Naive B cell (primary cell): ENCODE data around the gene ARHGAP22. TPM values are rescaled to one million over a fixed set of nuclear protein-coding genes. Genes with fewer than 3 reads are reported as not detected.
A peak's percentile ranks its signal among the peaks of the same experiment; 100 is the strongest.

Source experiments
- ATAC-seq, 2 donors: fragments of 150-1000 bp; cut with Tn5 transposase; 2 replicates each; pipeline ENCODE4 v1.10.0; 2021; ENCODE audit warnings: low read depth in 2 of 2, mild to moderate bottlenecking in 2 of 2, moderate library complexity in 2 of 2
- DNase-seq: peaks from one replicate; pipeline ENCODE4 v3.0.0; 2022
- H3K27ac Mint-ChIP-seq, 6 donors: one replicate each; pipeline ENCODE4 v1.8.0; 2020 to 2022; ENCODE audit warnings: mild to moderate bottlenecking in 6 of 6, mixed read lengths in 6 of 6, moderate library complexity in 5 of 6, inconsistent platforms in 2 of 6
- H3K27me3 Mint-ChIP-seq, 3 donors: one replicate each; pipeline ENCODE4 v1.8.0; 2021 to 2022; ENCODE audit warnings: mixed read lengths in 3 of 3, mild to moderate bottlenecking in 1 of 3
- H3K36me3 Mint-ChIP-seq, 2 donors: one replicate each; pipeline ENCODE4 v1.8.0; 2020 to 2022; ENCODE audit warnings: mixed read lengths in 2 of 2, inconsistent platforms in 1 of 2, mild to moderate bottlenecking in 1 of 2
- H3K4me1 Mint-ChIP-seq, 3 donors: one replicate each; pipeline ENCODE4 v1.8.0; 2020 to 2022; ENCODE audit warnings: mixed read lengths in 3 of 3, inconsistent platforms in 1 of 3, mild to moderate bottlenecking in 1 of 3, moderate library complexity in 1 of 3
- H3K4me3 Mint-ChIP-seq, 8 donors: one replicate each; pipeline ENCODE4 v1.8.0; 2020 to 2022; ENCODE audit warnings: mild to moderate bottlenecking in 8 of 8, mixed read lengths in 8 of 8, moderate library complexity in 8 of 8, inconsistent platforms in 2 of 8
- H3K9me3 Mint-ChIP-seq, 7 donors: one replicate each; pipeline ENCODE4 v1.8.0; 2020 to 2022; ENCODE audit warnings: mixed read lengths in 7 of 7, mild to moderate bottlenecking in 5 of 7, inconsistent platforms in 2 of 7, moderate library complexity in 1 of 7
- polyA plus RNA-seq, 6 donors: library from polyadenylated mRNA; unstranded; fragments of 300-500 nt; fragmentation: Illumina TruSeq; gene quantifications; one replicate each; pipeline ENCODE4 v1.2.3, GENCODE V29; 2021; ENCODE audit warnings: low read depth in 6 of 6

Gene ARHGAP22
- polyA plus RNA-seq, 6 donors from 2014 or later = 2.8 to 9.2 (median 5.8) TPM

- Mint-ChIP-seq H3K4me1 (peaks cover 3 to 25% (median 14%) of the 10 kb centered on the region in 3 donors), H3K9me3 (peaks cover 2 to 20% (median 15%) of the 10 kb centered on the region in 7 donors), H3K27me3 (peaks cover 0 to 7% (median 5%) of the 10 kb centered on the region in 3 donors), H3K27ac (no peak overlapping the region), H3K4me3 (no peak overlapping the region), H3K36me3 (peaks cover 4 to 6% of the 10 kb centered on the region in 2 donors)
- DNase-seq = no peak
- ATAC-seq = no peak
Measured at GRCh38 chr10:48509974-48510692, 94.7 kb downstream of the ARHGAP22 start.

DNA sequence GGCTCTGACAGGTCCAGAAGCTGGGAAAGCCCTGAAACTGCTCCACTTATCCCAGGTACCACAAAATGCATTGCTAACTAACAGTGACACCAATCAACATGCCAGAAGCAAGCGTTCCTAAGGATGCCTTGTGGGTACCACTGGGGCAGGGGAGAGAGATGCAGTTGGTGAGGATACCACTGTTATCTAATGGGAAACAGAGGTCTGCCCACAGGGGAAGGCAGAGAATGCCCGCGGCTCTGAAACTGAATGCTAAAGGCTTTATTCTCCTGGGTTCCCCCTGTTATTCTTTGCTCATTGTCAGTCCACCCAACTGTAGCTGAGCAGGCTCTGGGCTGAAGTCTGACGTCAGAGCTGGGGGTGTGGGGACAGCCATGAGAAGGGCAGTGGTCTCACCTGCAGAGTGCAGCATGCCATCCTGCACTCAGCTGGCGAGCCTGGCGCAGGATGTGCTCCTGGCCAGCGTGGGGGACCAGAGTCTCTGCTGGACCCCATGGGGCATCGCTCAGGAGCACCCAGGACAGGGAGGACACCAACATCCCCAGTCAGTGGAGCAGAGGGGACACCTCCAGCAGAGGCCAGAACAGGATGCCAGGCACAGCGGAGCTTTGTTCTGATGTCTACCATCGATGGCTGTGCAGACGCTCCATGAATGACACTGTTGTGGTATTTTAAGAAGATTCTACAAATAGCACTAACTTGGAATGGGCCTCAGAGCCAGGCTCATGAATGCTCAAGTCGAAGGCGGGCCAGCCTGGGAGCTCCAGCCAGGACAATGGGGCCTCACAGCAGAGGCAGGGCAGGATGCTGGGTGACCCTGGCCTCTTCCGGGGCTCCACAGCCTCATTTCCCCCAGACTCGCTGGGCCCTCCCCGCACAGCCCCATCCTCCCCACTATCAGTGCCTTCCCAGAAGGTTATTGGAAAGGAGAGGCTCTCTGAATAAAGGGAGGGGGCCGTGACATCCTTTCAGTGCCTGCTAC, 95.8 kb downstream of the ARHGAP22 start:
- peaks cover 3 to 25% (median 14%) of the 10 kb centered on the region in 3 donors for H3K4me1 Mint-ChIP-seq
- H3K4me3 Mint-ChIP-seq = no peak overlapping the region
- ATAC-seq (no peak), DNase-seq (no peak)
- no peaks in the 10 kb centered on the region for H3K36me3 Mint-ChIP-seq
- no peak overlapping the region for H3K27ac Mint-ChIP-seq
- peaks cover 0 to 10% (median 6%) of the 10 kb centered on the region in 7 donors for H3K9me3 Mint-ChIP-seq
- H3K27me3 Mint-ChIP-seq = peaks cover 0 to 14% (median 4%) of the 10 kb centered on the region in 3 donors

GRCh38 chr10:48507933-48508790, 96.7 kb downstream of the ARHGAP22 start:
- peaks cover 0 to 3% (median 0%) of the 10 kb centered on the region in 7 donors for H3K9me3 Mint-ChIP-seq
- H3K36me3 Mint-ChIP-seq = no peaks in the 10 kb centered on the region
- DNase-seq (no peak), ATAC-seq (no peak)
- H3K4me3 Mint-ChIP-seq = no peak overlapping the region
- peaks cover 3 to 25% (median 14%) of the 10 kb centered on the region in 3 donors for H3K4me1 Mint-ChIP-seq
- peaks cover 0 to 17% (median 0%) of the 10 kb centered on the region in 3 donors for H3K27me3 Mint-ChIP-seq
- peak overlapping the region in 1 of 6 donors; percentile 26 for H3K27ac Mint-ChIP-seq

- H3K4me1 Mint-ChIP-seq = peaks cover 6 to 25% (median 15%) of the 10 kb centered on the region in 3 donors
- ATAC-seq (no peak), DNase-seq (no peak)
- H3K36me3 Mint-ChIP-seq = no peaks in the 10 kb centered on the region
- H3K27ac Mint-ChIP-seq = no peak overlapping the region
- H3K27me3 Mint-ChIP-seq = peaks cover 0 to 17% (median 0%) of the 10 kb centered on the region in 3 donors
- no peaks in the 10 kb centered on the region for H3K9me3 Mint-ChIP-seq
- H3K4me3 Mint-ChIP-seq = no peak overlapping the region
Measured at GRCh38 chr10:48507494-48507893, 97.4 kb downstream of the ARHGAP22 start.

DNA sequence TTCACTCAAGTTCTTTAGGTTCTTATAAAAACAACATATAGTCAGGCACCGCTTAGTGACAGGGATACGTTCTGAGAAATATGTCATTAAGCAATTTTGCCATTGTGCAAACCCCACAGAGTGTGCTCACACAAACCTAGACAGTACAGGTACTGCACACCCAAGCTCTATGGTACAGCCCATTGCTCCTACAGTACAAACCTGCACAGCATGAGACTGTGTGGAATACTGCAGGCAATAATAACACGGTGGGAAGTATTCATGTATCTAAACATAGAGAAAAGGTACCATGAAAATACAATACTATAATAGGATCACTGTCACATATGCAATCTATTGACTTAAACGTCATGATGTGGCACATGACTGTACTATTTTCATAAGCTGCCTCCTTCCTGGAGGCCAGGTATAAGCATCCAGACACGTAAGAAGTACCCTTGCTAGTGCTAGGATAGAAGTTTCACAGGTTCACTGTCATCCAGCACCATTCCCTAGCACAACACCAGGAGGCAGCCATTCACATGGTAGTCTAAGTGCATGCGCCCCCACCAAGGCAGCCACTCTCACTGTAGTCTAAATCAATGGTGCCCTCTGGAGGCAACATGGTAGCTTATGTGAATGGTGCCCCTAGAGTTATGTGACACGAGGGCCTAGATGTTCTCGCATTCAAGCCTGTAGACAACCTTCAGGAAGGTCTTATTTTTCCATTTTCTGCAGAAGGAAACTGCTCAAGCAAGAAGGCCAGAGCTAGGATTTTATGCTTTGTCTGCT, 98.5 kb downstream of the ARHGAP22 start:
- no peaks in the 10 kb centered on the region for H3K9me3 Mint-ChIP-seq
- DNase-seq (no peak), ATAC-seq (no peak)
- peaks cover 6 to 24% (median 13%) of the 10 kb centered on the region in 3 donors for H3K4me1 Mint-ChIP-seq
- H3K27ac Mint-ChIP-seq = peak overlapping the region in 3 of 6 donors; percentile 3 to 20 (median 18)
- no peaks in the 10 kb centered on the region for H3K36me3 Mint-ChIP-seq
- H3K4me3 Mint-ChIP-seq = no peak overlapping the region
- H3K27me3 Mint-ChIP-seq = peaks cover 0 to 17% (median 0%) of the 10 kb centered on the region in 3 donors

GRCh38 chr10:48505394-48506112, 99.3 kb downstream of the ARHGAP22 start:
- no peaks in the 10 kb centered on the region for H3K9me3 Mint-ChIP-seq
- DNase-seq (no peak), ATAC-seq (no peak)
- no peaks in the 10 kb centered on the region for H3K36me3 Mint-ChIP-seq
- peaks cover 5 to 28% (median 18%) of the 10 kb centered on the region in 3 donors for H3K4me1 Mint-ChIP-seq
- H3K27me3 Mint-ChIP-seq = peaks cover 0 to 17% (median 0%) of the 10 kb centered on the region in 3 donors
- H3K4me3 Mint-ChIP-seq = no peak overlapping the region
- peak overlapping the region in 3 of 6 donors; percentile 3 to 20 (median 18) for H3K27ac Mint-ChIP-seq

DNA sequence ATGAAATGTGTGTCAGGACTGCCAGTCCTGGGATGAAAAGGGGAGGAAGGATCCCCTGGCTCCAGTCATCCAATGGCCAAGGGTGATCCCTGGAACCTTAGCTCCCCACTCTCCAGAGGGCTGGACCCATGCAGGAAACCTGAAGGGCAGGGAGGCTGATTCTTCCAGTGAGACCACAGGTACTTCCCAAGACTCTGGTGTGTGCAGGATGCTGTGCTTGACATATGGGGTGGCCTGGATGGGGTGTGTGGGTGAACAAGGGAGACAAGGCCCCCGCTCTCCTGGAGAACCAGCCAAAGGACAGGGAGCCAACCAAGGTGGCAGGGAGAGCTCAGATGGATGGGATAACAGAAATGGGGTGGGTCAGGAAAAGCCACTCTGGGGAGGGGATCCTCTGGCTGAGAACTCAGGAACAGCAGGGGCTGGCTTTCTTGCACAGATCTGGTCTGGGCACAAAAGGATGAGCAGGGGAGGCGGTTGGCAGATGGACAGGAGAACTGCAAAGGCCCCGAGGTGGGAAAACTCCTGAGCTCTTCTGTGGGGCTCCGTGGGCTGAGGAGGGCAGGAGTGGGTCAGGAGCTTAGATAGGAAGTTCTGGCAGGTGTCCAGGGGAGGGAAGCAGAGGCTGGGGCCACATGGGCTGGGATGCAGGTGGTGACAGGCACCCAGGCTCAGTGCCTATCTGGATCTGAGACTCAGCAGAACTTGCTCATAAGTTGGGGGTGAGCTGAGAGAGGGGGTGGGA, 100.6 kb downstream of the ARHGAP22 start:
- Mint-ChIP-seq H3K36me3 (no peaks in the 10 kb centered on the region), H3K9me3 (no peaks in the 10 kb centered on the region), H3K4me1 (peaks cover 8 to 28% (median 18%) of the 10 kb centered on the region in 3 donors), H3K27ac (peak overlapping the region in 1 of 6 donors; percentile 6), H3K4me3 (peak overlapping the region in 1 of 8 donors; percentile 9), H3K27me3 (peaks cover 0 to 17% (median 0%) of the 10 kb centered on the region in 3 donors)
- ATAC-seq (no peak), DNase-seq (no peak)

DNA sequence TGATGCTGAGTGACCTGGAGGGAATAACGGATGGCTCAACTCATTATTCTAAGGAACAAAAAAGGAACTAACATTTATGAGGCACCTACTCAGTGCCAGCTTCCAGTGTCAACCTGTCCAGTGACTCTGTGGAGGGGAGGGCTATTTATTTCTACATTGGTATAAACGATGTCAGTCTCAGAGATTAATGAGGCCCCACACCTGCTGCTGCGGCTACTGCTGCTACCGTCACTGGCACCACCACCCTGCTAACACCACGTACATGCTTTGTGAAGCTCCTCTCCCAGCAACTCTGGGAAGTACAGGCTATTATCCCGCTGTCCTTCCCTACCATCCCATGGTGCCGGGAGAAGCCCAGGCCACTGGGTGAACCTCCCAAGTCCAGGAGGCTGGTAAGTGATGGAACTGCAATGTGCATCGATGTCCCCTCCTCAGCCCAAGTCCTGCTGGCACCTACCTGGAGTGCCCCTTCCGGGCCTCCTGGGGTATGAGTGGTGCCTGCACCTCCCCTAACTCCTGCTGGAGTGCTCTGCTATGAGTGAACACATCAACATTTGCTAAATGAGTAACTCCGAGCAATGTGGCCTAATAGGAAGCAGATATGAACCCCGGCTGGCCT, 101.5 kb downstream of the ARHGAP22 start:
- H3K9me3 Mint-ChIP-seq = no peaks in the 10 kb centered on the region
- DNase-seq = no peak
- H3K4me1 Mint-ChIP-seq = peaks cover 8 to 28% (median 18%) of the 10 kb centered on the region in 3 donors
- no peak for ATAC-seq
- peaks cover 0 to 17% (median 0%) of the 10 kb centered on the region in 3 donors for H3K27me3 Mint-ChIP-seq
- H3K27ac Mint-ChIP-seq = peak overlapping the region in 1 of 6 donors; percentile 61
- H3K4me3 Mint-ChIP-seq = no peak overlapping the region
- H3K36me3 Mint-ChIP-seq = no peaks in the 10 kb centered on the region

DNA sequence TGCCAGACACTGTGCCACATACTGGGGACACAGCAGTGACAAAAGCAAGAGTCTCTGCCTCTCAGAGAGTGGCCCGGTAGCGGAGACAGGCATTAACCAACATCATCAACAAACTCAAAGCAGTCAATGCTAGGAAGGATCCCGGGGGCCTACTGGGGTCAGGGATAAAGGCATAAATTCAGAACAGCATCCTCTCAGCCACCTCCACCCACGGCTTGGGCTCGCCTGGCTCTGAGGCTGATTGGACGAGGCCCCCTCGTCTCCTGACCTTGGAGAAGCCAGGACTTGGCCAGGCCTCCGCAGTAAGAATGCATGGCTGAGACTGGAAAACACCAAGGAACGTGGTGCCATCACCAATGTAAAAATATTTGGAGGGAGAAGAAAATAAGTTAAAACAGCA, 102.1 kb downstream of the ARHGAP22 start:
- no peak for DNase-seq
- peaks cover 8 to 28% (median 18%) of the 10 kb centered on the region in 3 donors for H3K4me1 Mint-ChIP-seq
- no peaks in the 10 kb centered on the region for H3K9me3 Mint-ChIP-seq
- H3K4me3 Mint-ChIP-seq = no peak overlapping the region
- peaks cover 0 to 17% (median 0%) of the 10 kb centered on the region in 3 donors for H3K27me3 Mint-ChIP-seq
- no peaks in the 10 kb centered on the region for H3K36me3 Mint-ChIP-seq
- no peak for ATAC-seq
- H3K27ac Mint-ChIP-seq = peak overlapping the region in 1 of 6 donors; percentile 57

GRCh38 chr10:48501787-48502771, 102.8 kb downstream of the ARHGAP22 start:
- peaks cover 8 to 28% (median 18%) of the 10 kb centered on the region in 3 donors for H3K4me1 Mint-ChIP-seq
- ATAC-seq = peak in 1 of 2 donors; percentile 48
- no peaks in the 10 kb centered on the region for H3K36me3 Mint-ChIP-seq
- H3K27ac Mint-ChIP-seq = peak overlapping the region in 3 of 6 donors; percentile 30 to 60 (median 57)
- peak overlapping the region in 1 of 8 donors; percentile 42 for H3K4me3 Mint-ChIP-seq
- no peak for DNase-seq
- H3K9me3 Mint-ChIP-seq = no peaks in the 10 kb centered on the region
- H3K27me3 Mint-ChIP-seq = peaks cover 0 to 12% (median 2%) of the 10 kb centered on the region in 3 donors
